Measurements from ENCODE around the gene CCM2L. TPM values are rescaled to one million over a fixed set of nuclear protein-coding genes. Genes with fewer than 3 reads are reported as not detected.

CCM2L gene
- total RNA-seq: under 0.01 TPM in 1 of 2 replicates, not detected in the other

DNA sequence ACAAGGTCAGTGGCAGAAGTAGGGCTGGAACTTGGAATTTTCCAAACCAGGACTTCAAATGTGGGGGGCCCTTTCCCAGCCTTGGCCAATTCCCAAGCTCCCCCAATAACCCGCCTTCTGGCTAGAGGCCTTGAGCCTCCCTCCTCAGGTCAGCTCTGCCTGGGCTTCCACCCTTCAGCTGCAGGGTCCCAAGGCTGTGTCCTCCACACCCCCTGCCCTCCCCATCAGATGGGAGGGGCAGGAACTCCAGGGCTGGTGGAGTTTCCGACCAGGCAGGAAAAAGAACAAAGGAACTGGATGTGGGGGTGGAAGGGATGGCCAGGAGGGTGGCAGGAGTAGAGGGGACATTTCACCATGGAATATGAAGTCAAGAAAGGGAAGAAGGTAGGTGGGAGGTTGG lies at the start of gene CCM2L:
CCM2L (plus strand) TSS at position 338 of the 400 bp plus-strand sequence; CDS start at position 355, 17 bp downstream.

DNA sequence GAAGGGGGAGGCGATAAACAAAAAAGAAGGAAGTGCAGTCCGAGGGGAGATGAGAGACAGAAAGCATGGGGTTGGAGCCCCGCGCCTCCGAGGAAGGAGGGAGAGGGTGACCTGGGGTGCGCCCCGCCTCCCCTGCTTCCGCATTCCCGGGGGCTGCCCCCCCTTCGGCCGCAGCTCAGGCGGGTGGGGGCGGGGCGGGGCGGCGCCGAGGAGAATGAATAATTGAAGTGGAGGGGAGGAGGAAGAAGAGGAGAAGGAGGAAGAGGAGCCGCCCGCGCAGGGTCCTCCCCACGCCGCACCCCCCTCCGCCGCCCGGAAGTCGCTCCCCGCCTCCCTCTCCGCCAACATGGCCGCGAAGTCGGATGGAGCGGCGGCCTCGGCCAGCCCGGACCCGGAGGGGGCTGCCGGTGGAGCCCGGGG lies 42.4 kb upstream of the CCM2L start, which contains the start of gene XKR7:
XKR7 (plus strand) TSS at position 322 of the 420 bp plus-strand sequence; CDS start at position 347, 25 bp downstream.

DNA sequence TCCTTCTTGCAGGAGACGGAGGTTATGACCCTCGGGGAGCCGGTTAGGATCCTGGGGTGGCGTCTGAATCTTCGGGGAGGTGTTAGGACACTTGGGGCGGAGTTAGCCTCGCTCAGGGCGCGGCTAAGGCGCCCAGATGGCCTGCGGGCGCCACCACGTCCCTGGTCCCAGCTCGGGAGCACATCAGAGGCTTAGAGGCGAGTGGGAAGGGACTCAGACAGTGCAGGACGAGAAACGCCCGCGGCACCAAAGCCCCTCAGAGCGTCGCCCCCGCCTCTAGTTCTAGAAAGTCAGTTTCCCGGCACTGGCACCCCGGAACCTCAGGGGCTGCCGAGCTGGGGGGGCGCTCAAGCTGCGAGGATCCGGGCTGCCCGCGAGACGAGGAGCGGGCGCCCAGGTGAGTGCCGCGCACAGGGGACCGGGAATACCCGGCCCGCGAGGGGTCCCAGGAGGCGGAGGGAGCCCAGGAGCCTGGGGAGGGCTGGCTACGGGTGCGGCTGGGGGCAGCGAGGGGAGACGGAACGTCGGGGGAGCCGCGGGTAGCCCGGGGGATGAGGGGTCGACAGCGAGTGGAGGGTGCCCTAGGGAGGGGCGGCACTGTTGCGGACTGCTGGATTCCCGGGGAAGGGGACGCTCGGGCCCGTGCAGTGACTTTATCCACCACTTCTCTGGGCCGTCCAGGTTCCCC lies 42.0 kb downstream of the CCM2L start, which contains the start of gene HCK:
HCK (plus strand) TSS at position 153 of the 688 bp plus-strand sequence.

Other genes with a start within 250 kb of the CCM2L start
- 0.12 and 0.44 TPM in 2 replicates for gene MYLK2, start 191.1 kb upstream of the CCM2L start, total RNA-seq
- gene FOXS1, start 164.8 kb upstream of the CCM2L start, total RNA-seq: 0.12 TPM in 1 of 2 replicates, not detected in the other
- gene DUSP15, start 139.9 kb upstream of the CCM2L start, total RNA-seq: not detected in 2 replicates
- under 0.01 TPM in 1 of 2 replicates, not detected in the other for gene TTLL9, start 139.8 kb upstream of the CCM2L start, total RNA-seq
- 4.7 and 4.9 TPM in 2 replicates for gene PDRG1, start 58.4 kb upstream of the CCM2L start, total RNA-seq
- under 0.01 TPM in 1 of 2 replicates, not detected in the other for gene XKR7, start 42.3 kb upstream of the CCM2L start, total RNA-seq
- not detected in 2 replicates for gene HCK, start 41.8 kb downstream of the CCM2L start, total RNA-seq
- gene TM9SF4, start 99.3 kb downstream of the CCM2L start, total RNA-seq: 25.5 and 35.4 TPM in 2 replicates
- gene PLAGL2, start 197.3 kb downstream of the CCM2L start, total RNA-seq: 2.2 and 2.9 TPM in 2 replicates
- gene POFUT1, start 197.4 kb downstream of the CCM2L start, total RNA-seq: 45.1 and 45.5 TPM in 2 replicates

Measured in uterine smooth muscle cell (primary cell).